ENCODE data around the gene AOX1. TPM values are rescaled to one million over a fixed set of nuclear protein-coding genes. Genes with fewer than 3 reads are reported as not detected.
"Not testable (repeated sequence)": the region's sequence is repeated elsewhere in the genome, so short reads cannot be mapped to it uniquely, and the experiment has no call there.

AOX1 gene
- total RNA-seq, 1 donor from 2014 or later: 1,212 TPM

- DNase-seq (ENCODE audit: low spot score) (no peak), ATAC-seq (peak; percentile 69)
Measured at GRCh38 chr2:200625282-200625681, 39.5 kb downstream of the AOX1 start.

GRCh38 chr2:200625958-200626363, 40.1 kb downstream of the AOX1 start:
- no peak for ATAC-seq

GRCh38 chr2:200627110-200627770, 41.4 kb downstream of the AOX1 start:
- DNase-seq (ENCODE audit: low spot score): no peak
- ATAC-seq: no peak

More at GRCh38 chr2:200625958-200626363, 40.1 kb downstream of the AOX1 start:
- DNase-seq (ENCODE audit: low spot score): no peak

GRCh38 chr2:200628461-200628860, 42.6 kb downstream of the AOX1 start:
- ATAC-seq; DNase-seq (ENCODE audit: low spot score): not testable (repeated sequence)

- DNase-seq (ENCODE audit: low spot score) (no peak), ATAC-seq (no peak)
Measured at GRCh38 chr2:200631287-200631686, 45.5 kb downstream of the AOX1 start.

GRCh38 chr2:200634231-200634964, 48.6 kb downstream of the AOX1 start:
- DNase-seq (ENCODE audit: low spot score) (no peak), ATAC-seq (no peak)

- ATAC-seq (peak; percentile 51), DNase-seq (ENCODE audit: low spot score) (no peak)
Measured at GRCh38 chr2:200635251-200635650, 49.4 kb downstream of the AOX1 start.

- no peak for DNase-seq (ENCODE audit: low spot score)
- no peak for ATAC-seq
Measured at GRCh38 chr2:200637901-200638300, 52.1 kb downstream of the AOX1 start.

GRCh38 chr2:200640176-200640575, 54.4 kb downstream of the AOX1 start:
- ATAC-seq (peak; percentile 14), DNase-seq (ENCODE audit: low spot score) (no peak)

- ATAC-seq (peak; percentile 6), DNase-seq (ENCODE audit: low spot score) (no peak)
Measured at GRCh38 chr2:200640901-200641300, 55.1 kb downstream of the AOX1 start.

- peak; percentile 57 for ATAC-seq
- DNase-seq (ENCODE audit: low spot score): not testable (repeated sequence)
Measured at GRCh38 chr2:200648518-200649281, 62.9 kb downstream of the AOX1 start.

GRCh38 chr2:200649724-200650123, 63.9 kb downstream of the AOX1 start:
- DNase-seq (ENCODE audit: low spot score) (no peak), ATAC-seq (peak; percentile 55)

GRCh38 chr2:200650195-200650594, 64.4 kb downstream of the AOX1 start:
- DNase-seq (ENCODE audit: low spot score) (no peak), ATAC-seq (no peak)

GRCh38 chr2:200652158-200652557, 66.3 kb downstream of the AOX1 start:
- no peak for ATAC-seq
- DNase-seq (ENCODE audit: low spot score): no peak

GRCh38 chr2:200653021-200653420, 67.2 kb downstream of the AOX1 start:
- ATAC-seq (peak; percentile 16), DNase-seq (ENCODE audit: low spot score) (no peak)

- ATAC-seq (no peak), DNase-seq (ENCODE audit: low spot score) (no peak)
Measured at GRCh38 chr2:200654823-200655222, 69.0 kb downstream of the AOX1 start.

GRCh38 chr2:200655918-200656580, 70.2 kb downstream of the AOX1 start:
- DNase-seq (ENCODE audit: low spot score): no peak
- ATAC-seq: peak; percentile 18

GRCh38 chr2:200658278-200658864, 72.6 kb downstream of the AOX1 start:
- ATAC-seq (peak; percentile 15), DNase-seq (ENCODE audit: low spot score) (no peak)

- no peak for ATAC-seq
Measured at GRCh38 chr2:200659410-200659809, 73.6 kb downstream of the AOX1 start.

GRCh38 chr2:200661477-200661876, 75.7 kb downstream of the AOX1 start:
- no peak for ATAC-seq
- DNase-seq (ENCODE audit: low spot score): no peak

More at GRCh38 chr2:200659410-200659809, 73.6 kb downstream of the AOX1 start:
- no peak for DNase-seq (ENCODE audit: low spot score)

GRCh38 chr2:200662727-200663126, 76.9 kb downstream of the AOX1 start:
- ATAC-seq (no peak), DNase-seq (ENCODE audit: low spot score) (no peak)

Data from left lobe of liver (tissue), 2 donors.